IgD-negative memory B cell (primary cell): ENCODE data around the gene PKIB. TPM values are rescaled to one million over a fixed set of nuclear protein-coding genes. Genes with fewer than 3 reads are reported as not detected.
"Not testable (repeated sequence)": the region's sequence is repeated elsewhere in the genome, so short reads cannot be mapped to it uniquely, and the experiment has no call there.

Experiments used
- H3K27ac Mint-ChIP-seq, 3 donors: one replicate each; pipeline ENCODE4 v1.8.0; 2020 to 2022; ENCODE audit warnings: mild to moderate bottlenecking in 3 of 3, mixed read lengths in 3 of 3, moderate library complexity in 1 of 3
- H3K27me3 Mint-ChIP-seq: one replicate; pipeline ENCODE4 v1.8.0; 2021; ENCODE audit warnings: mixed read lengths
- H3K36me3 Mint-ChIP-seq: one replicate; pipeline ENCODE4 v1.8.0; 2020; ENCODE audit warnings: mild to moderate bottlenecking, mixed read lengths
- H3K4me1 Mint-ChIP-seq, 3 donors: one replicate each; pipeline ENCODE4 v1.8.0; 2020 to 2022; ENCODE audit warnings: mixed read lengths in 3 of 3, mild to moderate bottlenecking in 1 of 3
- H3K4me3 Mint-ChIP-seq, 4 donors: one replicate each; pipeline ENCODE4 v1.8.0; 2020 to 2022; ENCODE audit warnings: mild to moderate bottlenecking in 4 of 4, mixed read lengths in 4 of 4, moderate library complexity in 3 of 4
- H3K9me3 Mint-ChIP-seq, 3 donors: one replicate each; pipeline ENCODE4 v1.8.0; 2020 to 2021; ENCODE audit warnings: mixed read lengths in 3 of 3, mild to moderate bottlenecking in 1 of 3
- polyA plus RNA-seq: library from polyadenylated mRNA; unstranded; fragments of 300-500 nt; fragmentation: Illumina TruSeq; gene quantifications from one replicate; pipeline ENCODE4 v1.2.3, GENCODE V29; 2021

PKIB gene
- polyA plus RNA-seq, 1 donor from 2014 or later = not detected

DNA sequence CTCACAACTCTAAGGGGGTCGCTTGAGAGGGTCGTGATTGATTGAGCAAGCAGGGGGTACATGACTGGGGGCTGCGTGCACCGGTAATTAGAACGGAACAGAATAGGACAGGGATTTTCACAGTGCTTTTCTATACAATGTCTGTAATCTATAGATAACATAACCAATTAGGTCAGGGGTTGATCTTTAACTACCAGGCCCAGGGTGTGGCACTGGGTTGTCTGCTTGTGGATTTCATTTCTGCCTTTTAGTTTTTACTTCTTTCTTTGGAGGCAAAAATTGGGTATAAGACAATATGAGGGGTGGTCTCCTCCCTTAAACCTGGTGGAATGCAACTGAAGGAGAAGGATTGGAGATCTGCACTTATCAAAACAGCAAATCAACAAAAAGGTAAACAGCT lies 138.7 kb downstream of the PKIB start:
- not testable (repeated sequence) for H3K27me3 Mint-ChIP-seq, H3K36me3 Mint-ChIP-seq, H3K27ac Mint-ChIP-seq, H3K9me3 Mint-ChIP-seq
- Mint-ChIP-seq H3K4me1 (peaks cover 27 to 45% (median 34%) of the 10 kb centered on the region in 3 donors), H3K4me3 (peak overlapping the region in 1 of 4 donors; percentile 36)

DNA sequence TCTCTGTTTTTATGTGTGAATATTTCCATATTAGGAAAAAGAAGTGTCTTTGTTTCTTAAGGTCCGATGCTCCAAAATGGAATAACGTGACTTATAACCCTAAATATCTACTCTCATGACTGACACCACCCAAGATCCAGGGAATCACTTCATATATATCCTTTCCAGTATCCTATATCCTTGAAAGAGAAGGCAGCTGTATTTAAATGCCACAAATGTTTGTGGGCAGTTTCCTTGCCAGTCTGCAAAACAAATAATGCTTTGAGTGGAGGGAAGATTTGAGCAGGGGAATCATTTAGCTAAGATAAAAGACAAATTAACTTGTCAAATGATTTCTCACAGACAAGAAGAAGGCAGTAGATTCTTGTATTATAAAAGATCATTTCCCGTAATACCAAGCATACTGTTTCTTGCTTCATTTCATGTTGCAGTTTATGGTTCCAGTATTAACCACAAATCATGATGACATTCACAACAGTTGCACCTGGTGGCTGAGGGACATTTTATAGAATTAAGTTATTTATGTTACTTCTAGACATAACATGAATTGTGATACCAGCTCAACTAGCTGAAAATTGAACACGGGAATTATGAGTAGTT lies 139.3 kb downstream of the PKIB start:
- peaks cover 27 to 41% (median 34%) of the 10 kb centered on the region in 3 donors for H3K4me1 Mint-ChIP-seq
- H3K27ac Mint-ChIP-seq = no peak overlapping the region
- no peaks in the 10 kb centered on the region for H3K27me3 Mint-ChIP-seq
- H3K9me3 Mint-ChIP-seq = peaks cover 0 to 5% (median 0%) of the 10 kb centered on the region in 3 donors
- peak overlapping the region in 1 of 4 donors; percentile 36 for H3K4me3 Mint-ChIP-seq
- H3K36me3 Mint-ChIP-seq = no peaks in the 10 kb centered on the region

GRCh38 chr6:122751326-122751725 lies 141.1 kb downstream of the PKIB start:
- Mint-ChIP-seq H3K4me3 (peak overlapping the region; percentile 10 to 80 (median 46)), H3K27me3 (no peaks in the 10 kb centered on the region), H3K27ac (peak overlapping the region in 2 of 3 donors; percentile 12 to 37), H3K9me3 (peaks cover 0 to 5% (median 0%) of the 10 kb centered on the region in 3 donors), H3K36me3 (no peaks in the 10 kb centered on the region), H3K4me1 (peaks cover 28 to 41% (median 34%) of the 10 kb centered on the region in 3 donors)

DNA sequence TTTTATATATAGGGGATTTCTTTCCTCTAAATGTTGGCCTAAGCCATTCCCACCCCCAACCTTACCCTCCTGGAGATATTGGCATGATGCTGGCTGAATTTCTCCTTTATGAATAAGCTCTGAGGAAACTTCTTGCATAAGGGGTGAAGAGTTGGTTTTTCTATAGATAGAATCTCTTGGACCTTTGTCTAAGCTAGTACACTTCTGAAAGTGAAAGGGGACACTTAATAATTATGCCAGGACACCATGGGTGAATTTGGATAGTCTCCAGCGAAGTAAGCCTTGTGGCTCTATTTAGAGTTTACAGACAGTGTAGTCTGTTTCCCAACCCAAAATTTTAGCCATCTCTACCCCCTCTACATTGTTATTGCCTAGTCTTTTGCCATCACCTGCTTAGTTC lies 142.3 kb downstream of the PKIB start:
- peaks cover 28 to 40% (median 31%) of the 10 kb centered on the region in 3 donors for H3K4me1 Mint-ChIP-seq
- H3K27me3 Mint-ChIP-seq = no peaks in the 10 kb centered on the region
- H3K4me3 Mint-ChIP-seq = peak overlapping the region in 3 of 4 donors; percentile 30 to 60 (median 55)
- H3K27ac Mint-ChIP-seq = peak overlapping the region in 2 of 3 donors; percentile 15 to 32
- H3K36me3 Mint-ChIP-seq = no peaks in the 10 kb centered on the region
- peaks cover 0 to 5% (median 0%) of the 10 kb centered on the region in 3 donors for H3K9me3 Mint-ChIP-seq

GRCh38 chr6:122753000-122753687 lies 142.9 kb downstream of the PKIB start:
- Mint-ChIP-seq H3K27ac (peak overlapping the region in 1 of 3 donors; percentile 32), H3K36me3 (no peaks in the 10 kb centered on the region)

GRCh38 chr6:122753688-122754056 lies 143.5 kb downstream of the PKIB start:
- peak overlapping the region in 3 of 4 donors; percentile 22 to 88 (median 60) for H3K4me3 Mint-ChIP-seq
- no peak overlapping the region for H3K27ac Mint-ChIP-seq
- H3K9me3 Mint-ChIP-seq = no peaks in the 10 kb centered on the region

More at GRCh38 chr6:122753000-122753687, 142.9 kb downstream of the PKIB start:
- peak overlapping the region; percentile 22 to 88 (median 72) for H3K4me3 Mint-ChIP-seq
- peaks cover 0 to under 1% (median 0%) of the 10 kb centered on the region in 3 donors for H3K9me3 Mint-ChIP-seq
- no peaks in the 10 kb centered on the region for H3K27me3 Mint-ChIP-seq
- H3K4me1 Mint-ChIP-seq = peaks cover 24 to 33% (median 25%) of the 10 kb centered on the region in 3 donors

GRCh38 chr6:122754191-122754731 lies 144.1 kb downstream of the PKIB start:
- H3K27ac Mint-ChIP-seq = no peak overlapping the region
- peaks cover 29 to 36% (median 30%) of the 10 kb centered on the region in 3 donors for H3K4me1 Mint-ChIP-seq
- no peaks in the 10 kb centered on the region for H3K9me3 Mint-ChIP-seq
- peak overlapping the region in 1 of 4 donors; percentile 7 for H3K4me3 Mint-ChIP-seq
- H3K36me3 Mint-ChIP-seq = no peaks in the 10 kb centered on the region
- H3K27me3 Mint-ChIP-seq = no peaks in the 10 kb centered on the region

More at GRCh38 chr6:122753688-122754056, 143.5 kb downstream of the PKIB start:
- Mint-ChIP-seq H3K36me3 (no peaks in the 10 kb centered on the region), H3K27me3 (no peaks in the 10 kb centered on the region), H3K4me1 (peaks cover 24 to 33% (median 24%) of the 10 kb centered on the region in 3 donors)

- H3K9me3 Mint-ChIP-seq = no peaks in the 10 kb centered on the region
Measured at GRCh38 chr6:122755901-122756300, 145.7 kb downstream of the PKIB start.

GRCh38 chr6:122758927-122759334 lies 148.7 kb downstream of the PKIB start:
- no peaks in the 10 kb centered on the region for H3K36me3 Mint-ChIP-seq
- H3K9me3 Mint-ChIP-seq = peaks cover 0 to 1% (median 0%) of the 10 kb centered on the region in 3 donors
- H3K4me3 Mint-ChIP-seq = no peak overlapping the region
- H3K27ac Mint-ChIP-seq = no peak overlapping the region
- H3K27me3 Mint-ChIP-seq = no peaks in the 10 kb centered on the region
- H3K4me1 Mint-ChIP-seq = peaks cover 7 to 11% (median 10%) of the 10 kb centered on the region in 3 donors

More at GRCh38 chr6:122755901-122756300, 145.7 kb downstream of the PKIB start:
- H3K36me3 Mint-ChIP-seq = no peaks in the 10 kb centered on the region
- H3K27ac Mint-ChIP-seq = no peak overlapping the region
- H3K27me3 Mint-ChIP-seq = no peaks in the 10 kb centered on the region
- H3K4me1 Mint-ChIP-seq = peaks cover 24 to 34% (median 29%) of the 10 kb centered on the region in 3 donors
- no peak overlapping the region for H3K4me3 Mint-ChIP-seq

GRCh38 chr6:122760330-122760729 lies 150.1 kb downstream of the PKIB start:
- H3K4me1 Mint-ChIP-seq = peaks cover 7 to 11% (median 9%) of the 10 kb centered on the region in 3 donors
- no peak overlapping the region for H3K27ac Mint-ChIP-seq
- H3K9me3 Mint-ChIP-seq = peaks cover 0 to 2% (median 1%) of the 10 kb centered on the region in 3 donors
- no peaks in the 10 kb centered on the region for H3K36me3 Mint-ChIP-seq
- no peak overlapping the region for H3K4me3 Mint-ChIP-seq
- no peaks in the 10 kb centered on the region for H3K27me3 Mint-ChIP-seq

GRCh38 chr6:122766256-122766655 lies 156.1 kb downstream of the PKIB start:
- Mint-ChIP-seq H3K27ac (no peak overlapping the region), H3K36me3 (no peaks in the 10 kb centered on the region), H3K4me1 (peaks cover 0 to 2% (median 0%) of the 10 kb centered on the region in 3 donors), H3K4me3 (no peak overlapping the region), H3K27me3 (no peaks in the 10 kb centered on the region), H3K9me3 (peaks cover 0 to 2% (median 1%) of the 10 kb centered on the region in 3 donors)

- Mint-ChIP-seq H3K36me3 (no peaks in the 10 kb centered on the region), H3K27me3 (no peaks in the 10 kb centered on the region), H3K9me3 (peaks cover 0 to 2% (median 0%) of the 10 kb centered on the region in 3 donors), H3K4me1 (peaks cover 0 to 2% (median 0%) of the 10 kb centered on the region in 3 donors), H3K4me3 (no peak overlapping the region), H3K27ac (no peak overlapping the region)
Measured at GRCh38 chr6:122770835-122771601, 160.8 kb downstream of the PKIB start.

GRCh38 chr6:122772724-122773415 lies 162.7 kb downstream of the PKIB start:
- Mint-ChIP-seq H3K27ac (no peak overlapping the region), H3K9me3 (peaks cover 0 to 5% (median 0%) of the 10 kb centered on the region in 3 donors), H3K27me3 (no peaks in the 10 kb centered on the region), H3K36me3 (no peaks in the 10 kb centered on the region), H3K4me3 (no peak overlapping the region), H3K4me1 (peaks cover 0 to under 1% (median 0%) of the 10 kb centered on the region in 3 donors)
